ENCODE results near the gene MTMR3.
"Not testable (repeated sequence)": the region's sequence is repeated elsewhere in the genome, so short reads cannot be mapped to it uniquely, and the experiment has no call there.

The MTMR3 gene

DNA sequence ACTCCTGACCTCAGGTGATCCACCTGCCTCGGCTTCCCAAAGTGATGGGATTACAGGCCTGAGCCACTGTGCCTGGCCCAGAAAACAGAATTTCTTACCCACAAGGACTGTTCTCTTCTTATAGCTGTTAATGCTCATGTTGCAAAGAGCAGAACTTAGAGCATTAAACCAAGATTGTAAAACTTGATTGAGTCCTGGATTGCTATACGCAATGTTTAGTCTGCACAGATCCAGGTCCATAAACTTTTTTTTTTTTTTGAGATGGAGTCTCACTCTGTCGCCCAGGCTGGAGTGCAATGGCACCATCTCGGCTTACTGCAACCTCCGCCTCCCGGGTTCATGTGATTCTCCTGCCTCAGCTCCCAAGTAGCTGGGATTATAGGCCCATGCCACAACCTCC lies 178.1 kb downstream of the MTMR3 start:
- DNase-seq: not testable (repeated sequence)

DNA sequence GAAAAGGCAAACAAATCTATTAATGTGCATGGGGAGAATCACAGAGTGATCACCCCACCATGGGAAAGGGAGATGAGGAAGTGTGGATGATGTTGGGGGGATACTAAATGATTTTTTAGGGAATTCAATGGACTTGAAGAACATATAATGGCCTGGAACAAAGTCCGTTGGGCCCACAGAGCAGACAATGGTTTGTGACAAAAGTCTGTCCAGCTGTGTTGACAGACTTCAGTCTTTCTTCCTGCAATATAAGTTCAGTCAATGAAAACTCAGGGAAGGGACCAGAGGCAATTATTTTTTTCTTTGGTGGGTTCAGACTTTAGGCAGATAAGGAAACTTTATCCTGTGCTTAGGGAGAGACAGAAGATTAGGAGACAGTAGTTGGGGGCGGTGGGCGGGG lies 179.3 kb downstream of the MTMR3 start:
- DNase-seq: no peak

DNA sequence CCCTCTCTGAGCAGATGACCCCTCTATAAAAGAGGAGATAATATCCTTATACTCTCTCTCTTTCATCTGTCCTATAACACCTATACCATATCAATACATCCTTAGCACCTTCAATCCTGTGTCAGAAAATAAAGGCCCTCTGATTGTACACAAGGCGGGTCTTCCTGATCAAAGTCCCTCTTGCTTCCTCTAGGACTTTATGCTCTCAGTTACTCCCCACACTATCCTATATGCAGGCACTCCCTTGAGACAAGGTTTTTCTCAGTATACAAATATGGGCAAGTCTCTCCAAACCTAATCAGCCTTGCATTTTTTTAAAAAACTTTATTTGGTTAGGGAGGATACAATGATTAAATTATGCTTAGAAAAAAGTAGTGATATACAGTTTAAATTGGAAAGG lies 180.0 kb downstream of the MTMR3 start:
- DNase-seq: no peak

DNA sequence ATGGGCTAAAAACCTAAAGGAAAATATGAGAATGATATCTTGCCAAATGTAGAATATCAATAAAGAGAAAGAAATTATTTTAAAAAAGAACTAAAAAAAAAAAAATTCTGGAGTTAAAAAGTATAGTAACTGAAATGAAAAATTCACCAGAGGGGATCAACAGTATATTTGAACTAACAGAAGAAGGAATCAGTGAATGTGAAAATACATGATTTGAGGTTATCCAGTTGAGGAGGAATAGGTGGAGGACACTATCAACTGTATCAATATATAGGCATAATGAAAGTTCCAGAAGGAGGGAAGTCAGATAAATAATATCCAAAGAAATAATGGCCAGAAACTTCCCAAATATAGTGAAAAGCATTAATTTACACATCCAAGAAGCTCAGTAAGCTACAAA lies 181.2 kb downstream of the MTMR3 start:
- DNase-seq: no peak

DNA sequence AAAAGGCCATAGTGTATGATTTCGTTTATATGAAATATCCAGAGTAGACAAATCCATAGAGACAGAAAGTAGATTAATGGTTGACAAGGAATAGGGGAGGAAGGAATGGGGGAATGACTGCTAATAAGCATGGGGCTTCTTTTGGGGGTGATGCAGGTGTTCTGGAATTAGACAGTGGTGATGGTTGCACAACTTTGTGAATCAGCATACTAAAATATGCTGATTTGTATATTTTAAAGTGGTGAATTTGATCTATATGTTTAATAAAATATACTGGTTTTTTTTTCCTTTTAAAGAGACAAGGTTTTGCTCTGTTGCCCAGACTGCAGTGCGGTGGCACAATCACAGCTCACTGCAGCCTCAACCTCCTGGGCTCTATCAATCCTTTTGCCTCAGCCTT lies 190.8 kb downstream of the MTMR3 start:
- no peak for DNase-seq

DNA sequence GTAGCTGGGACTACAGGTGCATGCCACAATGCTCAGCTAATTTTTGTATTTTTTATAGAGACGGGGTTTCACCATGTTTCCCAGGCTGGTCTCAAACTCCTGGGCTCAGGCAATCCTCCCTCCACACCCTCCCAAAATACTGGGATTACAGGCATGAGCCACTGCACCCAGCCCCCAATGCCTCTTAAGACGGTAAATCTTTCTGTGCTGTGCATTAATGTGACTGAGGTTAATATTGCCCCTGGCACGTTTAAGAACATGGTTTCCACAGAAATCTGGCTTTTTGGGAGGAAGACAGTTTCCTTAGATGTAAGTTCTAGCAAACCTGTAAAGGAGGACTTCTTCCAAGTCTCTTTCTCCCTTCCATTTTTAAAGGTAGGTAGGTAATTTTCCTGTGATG lies 191.2 kb downstream of the MTMR3 start:
- no peak for DNase-seq

DNA sequence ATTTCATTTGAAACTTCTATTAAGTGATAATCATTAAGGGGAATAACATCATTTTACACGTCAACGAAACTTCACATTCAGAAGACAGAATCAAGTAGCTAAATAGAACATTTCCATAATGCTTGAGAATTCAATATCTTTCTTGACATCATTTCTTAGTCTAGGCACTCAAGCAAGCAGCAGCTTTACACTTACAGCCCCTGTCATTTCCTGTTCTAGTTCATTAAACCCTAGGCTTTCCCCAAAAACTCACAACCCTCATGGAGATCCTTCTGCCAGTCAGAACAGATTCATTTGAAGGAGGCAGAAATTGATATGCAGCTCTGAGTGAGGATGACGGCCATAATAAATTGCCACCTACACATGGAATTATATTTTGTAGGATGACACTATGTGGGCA lies 192.0 kb downstream of the MTMR3 start:
- DNase-seq: no peak

DNA sequence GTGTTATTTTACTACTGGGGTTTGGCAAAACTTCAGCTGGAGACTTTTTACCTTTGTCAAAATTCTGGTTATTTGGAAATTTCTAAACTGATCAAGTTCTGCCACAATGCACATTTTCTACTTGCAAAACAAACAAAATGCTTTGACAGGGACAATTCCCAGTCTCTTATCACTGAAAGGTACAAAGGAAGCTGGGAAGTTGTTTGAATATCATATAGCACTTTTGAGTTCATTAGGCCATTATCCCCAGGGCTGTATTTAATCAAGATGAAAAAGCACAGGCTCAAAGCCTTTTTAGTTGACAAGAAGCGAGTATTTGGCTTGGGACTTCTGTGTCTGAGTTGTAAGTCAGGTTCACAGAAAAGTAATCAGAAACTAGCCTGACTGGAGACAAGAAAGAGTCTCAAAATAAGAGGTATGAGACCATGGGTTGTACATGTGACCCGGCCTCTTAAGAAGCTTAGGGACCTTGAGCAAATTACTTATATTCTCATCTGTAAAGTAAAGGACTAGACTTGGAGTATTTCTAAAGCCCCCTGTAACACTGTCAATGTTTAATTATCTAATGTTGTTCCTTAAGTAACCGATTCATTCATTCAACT lies 194.4 kb downstream of the MTMR3 start:
- no peak for DNase-seq

DNA sequence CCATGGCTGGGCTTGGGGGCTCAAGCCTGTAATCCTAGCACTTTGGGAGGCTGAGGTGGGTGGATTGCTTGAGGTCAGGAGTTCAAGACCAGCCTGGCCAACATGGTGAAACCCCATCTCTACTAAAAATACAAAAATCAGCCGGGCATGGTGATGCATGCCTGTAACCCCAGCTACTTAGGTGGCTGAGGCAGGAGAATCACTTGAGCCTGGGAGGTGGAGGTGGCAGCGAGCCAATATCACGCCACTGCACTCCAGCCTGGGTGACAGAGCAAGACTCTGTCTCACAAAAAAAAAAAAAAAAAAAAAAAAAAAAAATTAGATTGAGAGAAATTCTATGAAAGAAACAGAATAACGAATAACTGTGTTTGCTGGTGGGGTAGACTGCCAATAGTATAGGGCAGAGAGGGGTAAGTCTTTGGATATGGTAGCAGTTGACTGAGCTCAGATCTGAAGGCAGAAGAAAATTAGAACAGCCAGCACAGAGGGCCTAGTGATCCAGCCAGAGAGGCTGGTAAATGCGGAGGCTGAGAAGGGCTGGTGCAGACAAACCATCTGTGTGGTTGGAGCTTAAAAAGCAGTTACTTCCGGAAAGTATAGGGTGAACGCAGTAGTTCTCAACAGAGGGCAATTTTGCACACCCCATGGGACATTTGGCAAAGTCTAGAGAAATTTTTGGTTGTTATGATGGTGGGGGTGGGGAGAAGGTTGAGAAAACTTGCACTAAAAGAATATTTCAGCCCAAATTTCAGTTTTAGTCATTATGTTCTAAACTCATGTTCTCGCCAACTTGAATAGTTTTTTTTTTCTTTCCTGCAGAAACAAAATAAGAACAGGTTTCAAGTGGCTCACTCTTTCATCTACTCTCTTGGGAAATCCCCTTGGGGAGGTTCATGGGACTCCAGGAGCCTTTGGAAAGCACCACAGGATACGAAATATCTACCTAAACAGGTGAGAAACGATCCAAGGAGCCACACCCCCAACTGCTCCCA lies 195.6 kb downstream of the MTMR3 start:
- no peak for DNase-seq

DNA sequence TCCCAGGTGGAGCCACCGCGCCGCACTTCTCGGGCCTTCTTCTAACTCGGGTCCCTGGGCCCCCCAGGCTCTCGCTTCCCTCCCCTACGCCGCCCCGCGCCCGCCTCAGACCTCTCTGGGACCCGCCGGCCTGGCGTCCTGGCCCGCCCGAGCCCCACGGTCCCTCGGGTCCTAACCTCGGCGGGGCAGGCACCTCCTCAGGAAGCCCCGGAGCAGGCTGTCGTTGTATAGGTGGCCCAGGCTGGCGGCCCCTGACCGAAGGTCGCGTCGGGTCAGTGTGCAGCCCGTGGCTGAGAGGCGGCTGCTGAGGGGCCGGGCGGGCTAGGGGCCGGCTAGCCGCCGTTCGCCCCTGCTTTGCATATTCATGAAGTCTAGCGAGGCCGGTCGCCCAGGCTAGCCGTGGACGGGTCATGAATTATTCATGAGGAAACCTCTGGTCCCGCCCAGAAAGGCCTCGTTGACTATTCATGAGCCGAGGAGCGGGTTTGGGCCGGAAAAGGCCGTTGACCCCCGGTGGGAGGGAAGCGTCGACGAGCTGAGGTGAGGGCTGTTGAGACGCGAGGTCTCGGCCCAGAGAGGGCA lies 197.1 kb downstream of the MTMR3 start, which contains the start of gene HORMAD2:
Gene HORMAD2 (plus strand): TSS at position 513 of the 582 bp plus-strand sequence. CDS start 13,489 bp downstream, outside the sequence.
- no peak for DNase-seq
